ENCODE results near the gene PLCB2. TPM values are rescaled to one million over a fixed set of nuclear protein-coding genes. Genes with fewer than 3 reads are reported as not detected.
A peak's percentile ranks its signal among the peaks of the same experiment; 100 is the strongest.

Gene PLCB2
- total RNA-seq, 2 experiments from 2014 or later, result 173 to 174 TPM

- peaks cover 3% of the 10 kb centered on the region for H3K4me1 Mint-ChIP-seq
- no peaks in the 10 kb centered on the region for H3K9me3 Mint-ChIP-seq
- no peaks in the 10 kb centered on the region for H3K36me3 Mint-ChIP-seq
- DNase-seq, result no peak
- H3K4me3 Mint-ChIP-seq, result no peak overlapping the region
- H3K27me3 Mint-ChIP-seq, result no peaks in the 10 kb centered on the region
- H3K27ac Mint-ChIP-seq, result no peak overlapping the region
- POLR2A ChIA-PET, result interaction anchor here (0.7 kb wide), 1 partner anchor 31 kb away, joined by 3 read pairs; no protein-coding TSS in a partner anchor
- no peak for ATAC-seq (ENCODE audit: low read depth)
Measured at GRCh38 chr15:40345867-40346578, 38.3 kb upstream of the PLCB2 start.

- no peaks in the 10 kb centered on the region for H3K27me3 Mint-ChIP-seq
- POLR2A ChIA-PET, result interaction anchor here (0.7 to 2.0 kb wide), 4 partner anchors 16 to 80 kb away, joined by 3 to 8 read pairs (median 3); no protein-coding TSS in a partner anchor
- no peaks in the 10 kb centered on the region for H3K36me3 Mint-ChIP-seq
- no peak overlapping the region for H3K4me3 Mint-ChIP-seq
- DNase-seq (no peak), ATAC-seq (ENCODE audit: low read depth) (no peak)
- H3K4me1 Mint-ChIP-seq, result peaks cover 3% of the 10 kb centered on the region
- no peaks in the 10 kb centered on the region for H3K9me3 Mint-ChIP-seq
- H3K27ac Mint-ChIP-seq, result no peak overlapping the region
Measured at GRCh38 chr15:40345225-40345866, 37.6 kb upstream of the PLCB2 start.

GRCh38 chr15:40344631-40345120, 36.9 kb upstream of the PLCB2 start:
- peak; percentile 79 for ATAC-seq (ENCODE audit: low read depth)
- Mint-ChIP-seq H3K27me3 (no peaks in the 10 kb centered on the region), H3K4me3 (no peak overlapping the region), H3K27ac (no peak overlapping the region), H3K36me3 (no peaks in the 10 kb centered on the region), H3K9me3 (no peaks in the 10 kb centered on the region), H3K4me1 (peaks cover 3% of the 10 kb centered on the region)
- peak; percentile 71 for DNase-seq
- POLR2A ChIA-PET, result interaction anchor here (0.7 to 2.0 kb wide), 4 partner anchors 16 to 81 kb away, joined by 3 to 8 read pairs (median 3); no protein-coding TSS in a partner anchor

- Mint-ChIP-seq H3K4me1 (peaks cover 3% of the 10 kb centered on the region), H3K27me3 (no peaks in the 10 kb centered on the region), H3K27ac (no peak overlapping the region), H3K36me3 (no peaks in the 10 kb centered on the region), H3K4me3 (no peak overlapping the region), H3K9me3 (no peaks in the 10 kb centered on the region)
- DNase-seq (no peak), ATAC-seq (ENCODE audit: low read depth) (no peak)
- POLR2A ChIA-PET, result interaction anchor here (0.7 to 2.0 kb wide), 3 partner anchors 19 to 78 kb away, joined by 3 to 8 read pairs (median 3); no protein-coding TSS in a partner anchor
Measured at GRCh38 chr15:40344217-40344616, 36.5 kb upstream of the PLCB2 start.

GRCh38 chr15:40343512-40343911, 35.8 kb upstream of the PLCB2 start:
- Mint-ChIP-seq H3K9me3 (no peaks in the 10 kb centered on the region), H3K4me3 (no peak overlapping the region), H3K36me3 (no peaks in the 10 kb centered on the region), H3K27me3 (no peaks in the 10 kb centered on the region), H3K27ac (no peak overlapping the region), H3K4me1 (peaks cover 3% of the 10 kb centered on the region)
- no peak for DNase-seq
- POLR2A ChIA-PET, result interaction anchor here (0.6 to 2.0 kb wide), 3 partner anchors 21 to 78 kb away, joined by 3 to 8 read pairs (median 3); no protein-coding TSS in a partner anchor
- ATAC-seq (ENCODE audit: low read depth), result no peak

- H3K27me3 Mint-ChIP-seq, result no peaks in the 10 kb centered on the region
- H3K4me3 Mint-ChIP-seq, result no peak overlapping the region
- H3K9me3 Mint-ChIP-seq, result no peaks in the 10 kb centered on the region
- no peak for DNase-seq
- POLR2A ChIA-PET, result interaction anchor here (1.5 kb wide), 1 partner anchor 21 kb away, joined by 3 read pairs; no protein-coding TSS in a partner anchor
- H3K27ac Mint-ChIP-seq, result no peak overlapping the region
- H3K4me1 Mint-ChIP-seq, result peaks cover 5% of the 10 kb centered on the region
- no peaks in the 10 kb centered on the region for H3K36me3 Mint-ChIP-seq
- no peak for ATAC-seq (ENCODE audit: low read depth)
Measured at GRCh38 chr15:40342416-40343320, 34.9 kb upstream of the PLCB2 start.

- Mint-ChIP-seq H3K36me3 (no peaks in the 10 kb centered on the region), H3K9me3 (no peaks in the 10 kb centered on the region), H3K27me3 (no peaks in the 10 kb centered on the region), H3K27ac (no peak within 1 kb of the TSS), H3K4me1 (peaks cover 5% of the 10 kb centered on the region), H3K4me3 (no peak within 1 kb of the TSS)
- ATAC-seq (ENCODE audit: low read depth) (no peak), DNase-seq (no peak)
- POLR2A ChIA-PET, result interaction anchor here (1.1 kb wide), 1 partner anchor 34 kb away, joined by 5 read pairs; the partner anchor contains the start of gene PLCB2
Measured at GRCh38 chr15:40340740-40341400, 33.1 kb upstream of the PLCB2 start, which contains the start of gene CCDC9B. Gene CCDC9B, minus strand, starts transcription at chr15:40340939. Its CDS starts 120 bp downstream, at chr15:40340819.

- no peaks in the 10 kb centered on the region for H3K9me3 Mint-ChIP-seq
- peaks cover 5% of the 10 kb centered on the region for H3K4me1 Mint-ChIP-seq
- no peaks in the 10 kb centered on the region for H3K36me3 Mint-ChIP-seq
- H3K4me3 Mint-ChIP-seq, result no peak overlapping the region
- H3K27me3 Mint-ChIP-seq, result no peaks in the 10 kb centered on the region
- H3K27ac Mint-ChIP-seq, result no peak overlapping the region
- no peak for DNase-seq
- no peak for ATAC-seq (ENCODE audit: low read depth)
- POLR2A ChIA-PET, result interaction anchor here (1.1 kb wide), 1 partner anchor 33 kb away, joined by 5 read pairs; the partner anchor contains the start of gene PLCB2
Measured at GRCh38 chr15:40340038-40340739, 32.5 kb upstream of the PLCB2 start.

- Mint-ChIP-seq H3K27ac (no peak overlapping the region), H3K9me3 (no peaks in the 10 kb centered on the region), H3K4me3 (no peak overlapping the region), H3K27me3 (no peaks in the 10 kb centered on the region), H3K36me3 (no peaks in the 10 kb centered on the region), H3K4me1 (peaks cover 6% of the 10 kb centered on the region)
- POLR2A ChIA-PET, result interaction anchor here (0.6 to 1.1 kb wide), 2 partner anchors 32 to 80 kb away, joined by 3 to 5 read pairs; partner anchors contain the start of gene PLCB2
- ATAC-seq (ENCODE audit: low read depth) (no peak), DNase-seq (no peak)
Measured at GRCh38 chr15:40339621-40339945, 31.8 kb upstream of the PLCB2 start.

GRCh38 chr15:40338921-40339620, 31.3 kb upstream of the PLCB2 start:
- no peaks in the 10 kb centered on the region for H3K36me3 Mint-ChIP-seq
- POLR2A ChIA-PET, result interaction anchor here (0.6 to 1.3 kb wide), 2 partner anchors 59 to 79 kb away, joined by 3 read pairs; no protein-coding TSS in a partner anchor

GRCh38 chr15:40338041-40338657, 30.4 kb upstream of the PLCB2 start:
- ATAC-seq (ENCODE audit: low read depth), result peak; percentile 75
- POLR2A ChIA-PET, result interaction anchor here (0.7 to 1.8 kb wide), 5 partner anchors 13 to 78 kb away, joined by 3 to 6 read pairs (median 4); partner anchors contain the start of gene PLCB2
- no peaks in the 10 kb centered on the region for H3K9me3 Mint-ChIP-seq
- peaks cover 14% of the 10 kb centered on the region for H3K4me1 Mint-ChIP-seq
- H3K27me3 Mint-ChIP-seq, result no peaks in the 10 kb centered on the region
- H3K36me3 Mint-ChIP-seq, result no peaks in the 10 kb centered on the region
- no peak overlapping the region for H3K27ac Mint-ChIP-seq
- peak; percentile 77 for DNase-seq
- H3K4me3 Mint-ChIP-seq, result no peak overlapping the region

More at GRCh38 chr15:40338921-40339620, 31.3 kb upstream of the PLCB2 start:
- DNase-seq (no peak), ATAC-seq (ENCODE audit: low read depth) (no peak)
- Mint-ChIP-seq H3K9me3 (no peaks in the 10 kb centered on the region), H3K27ac (no peak overlapping the region), H3K27me3 (no peaks in the 10 kb centered on the region), H3K4me3 (no peak overlapping the region), H3K4me1 (peaks cover 11% of the 10 kb centered on the region)

All from activated naive CD8-positive, alpha-beta T cell treated with anti-CD3 and anti-CD28 coated beads, Interleukin-2, amount 10 ng/mL, durations not matched to agents 7 days and 5 days (primary cell).